ENCODE measurements around the gene TEDDM1. TPM values are rescaled to one million over a fixed set of nuclear protein-coding genes. Genes with fewer than 3 reads are reported as not detected.
"Not testable (repeated sequence)": the region's sequence is repeated elsewhere in the genome, so short reads cannot be mapped to it uniquely, and the experiment has no call there.

TEDDM1 gene
- total and polyA plus RNA-seq, 2 donors (not counting 3 experiments of a cell fraction or from before 2014, with no cell fraction given), result not detected

GRCh38 chr1:182450087-182450486 is 49.6 kb upstream of the TEDDM1 start, which contains the start of gene RGSL1:
Gene RGSL1 (plus strand): TSS chr1:182450146. CDS start chr1:182450166, 20 bp downstream.
- no peaks in the 10 kb centered on the region for H3K27me3 ChIP-seq (ENCODE audit: control insufficient read depth in 2 of 2, insufficient read depth in 2 of 2, low read length in 2 of 2)
- H3K4me3 ChIP-seq (replicated peaks in 1 of 3; ENCODE audit: insufficient read depth in 1 of 3, low read depth in 1 of 3, low read length in 3 of 3), result no peak within 1 kb of the TSS
- intact Hi-C loops (cut with micrococcal nuclease) (no loop called here), dilution Hi-C loops (cut with MboI; ENCODE audit: extremely low pct_ligation_motif_present, low sequenced_read_pairs) (no loop called here)
- no peaks in the 10 kb centered on the region for H4K20me1 ChIP-seq (replicated peaks; ENCODE audit: control insufficient read depth, extremely low read depth, insufficient read depth, low read length)
- ChIA-PET CTCF (no interaction called here), POLR2A (no interaction called here)
- BruUV-seq (replicated peaks), result no TSS peak
- H3K79me2 ChIP-seq (ENCODE audit: control insufficient read depth, insufficient read depth, low read length), result no peaks in the 10 kb centered on the region
- H2AFZ ChIP-seq (ENCODE audit: low read depth, low read length), result no peak within 1 kb of the TSS
- H3K36me3 ChIP-seq (ENCODE audit: control insufficient read depth in 2 of 2, extremely low read depth in 1 of 2, insufficient read depth in 2 of 2, low read length in 2 of 2), result no peaks in the 10 kb centered on the region
- H3K9ac ChIP-seq (replicated peaks; ENCODE audit: extremely low read depth, insufficient read depth, low read length), result no peak within 1 kb of the TSS
- H3K9me1 ChIP-seq (replicated peaks; ENCODE audit: control insufficient read depth, extremely low read depth, insufficient read depth, low read length), result no peaks in the 10 kb centered on the region
- no peaks in the 10 kb centered on the region for H3K4me1 ChIP-seq (ENCODE audit: control insufficient read depth, extremely low read depth, insufficient read depth, low read length)
- H3K27ac ChIP-seq (ENCODE audit: insufficient read depth, low read depth, low read length), result no peak within 1 kb of the TSS
- no peak for FAIRE-seq
- H3K4me2 ChIP-seq (ENCODE audit: insufficient read depth, low read length), result no peak within 1 kb of the TSS
- no peaks in the 10 kb centered on the region for H3K9me3 ChIP-seq (replicated peaks; ENCODE audit: control insufficient read depth, insufficient read depth, low read length)
- no peak for TF ChIP-seq FOS (IDR thresholded peaks at IDR 0.05; ENCODE audit: borderline replicate concordance, insufficient read depth, low read length)
- no peak for TF ChIP-seq JUN (IDR thresholded peaks at IDR 0.05; ENCODE audit: borderline replicate concordance, insufficient read depth, insufficient read length, low read depth)
- no peak for DNase-seq (ENCODE audit: low read depth, low spot score)

DNA sequence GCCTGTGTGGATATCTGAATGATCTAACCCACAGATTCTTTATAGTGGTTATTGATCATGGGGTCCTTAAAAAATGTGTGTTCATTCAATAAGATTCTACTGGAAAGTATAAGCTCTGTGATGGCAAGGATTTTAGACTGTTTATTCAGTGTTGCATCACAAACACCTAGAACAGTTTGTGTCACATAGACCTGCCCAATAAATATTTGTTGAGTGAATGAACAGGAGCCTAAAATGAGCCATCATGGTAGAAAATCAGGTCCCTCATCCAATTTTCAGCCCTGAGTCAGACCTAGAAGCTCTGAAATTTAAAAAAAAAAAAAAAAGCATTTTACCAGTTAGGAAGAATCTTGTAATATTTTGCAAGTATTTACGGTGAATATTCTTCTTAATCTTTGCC is 47.2 kb upstream of the TEDDM1 start:
- TF ChIP-seq POLR2A (IDR thresholded peaks at IDR 0.05; ENCODE audit: low read depth, low read length), result no peak
- no peak for TF ChIP-seq GATA2 (IDR thresholded peaks at IDR 0.05; ENCODE audit: insufficient read depth, insufficient read length, low read depth, low read length)
- TF ChIP-seq MAX (IDR thresholded peaks at IDR 0.05; ENCODE audit: insufficient read depth, insufficient read length), result no peak
- FAIRE-seq (no peak), DNase-seq (ENCODE audit: low read depth, low spot score) (no peak)
- Histone ChIP-seq H3K27me3 (ENCODE audit: control insufficient read depth in 2 of 2, insufficient read depth in 2 of 2, low read length in 2 of 2) (no peaks in the 10 kb centered on the region), H4K20me1 (replicated peaks; ENCODE audit: control insufficient read depth, extremely low read depth, insufficient read depth, low read length) (no peaks in the 10 kb centered on the region), H3K9me1 (replicated peaks; ENCODE audit: control insufficient read depth, extremely low read depth, insufficient read depth, low read length) (no peaks in the 10 kb centered on the region), H3K36me3 (ENCODE audit: control insufficient read depth in 2 of 2, extremely low read depth in 1 of 2, insufficient read depth in 2 of 2, low read length in 2 of 2) (no peaks in the 10 kb centered on the region), H3K79me2 (ENCODE audit: control insufficient read depth, insufficient read depth, low read length) (no peaks in the 10 kb centered on the region), H3K9me3 (replicated peaks; ENCODE audit: control insufficient read depth, insufficient read depth, low read length) (no peaks in the 10 kb centered on the region), H3K4me3 (replicated peaks in 1 of 3; ENCODE audit: insufficient read depth in 1 of 3, low read depth in 1 of 3, low read length in 3 of 3) (no peak overlapping the region), H3K9ac (replicated peaks; ENCODE audit: extremely low read depth, insufficient read depth, low read length) (no peak overlapping the region), H3K27ac (ENCODE audit: insufficient read depth, low read depth, low read length) (no peak overlapping the region), H3K4me1 (ENCODE audit: control insufficient read depth, extremely low read depth, insufficient read depth, low read length) (no peaks in the 10 kb centered on the region), H2AFZ (ENCODE audit: low read depth, low read length) (no peak overlapping the region), H3K4me2 (ENCODE audit: insufficient read depth, low read length) (no peak overlapping the region)
- BruUV-seq (replicated peaks), result no TSS peak
- CTCF ChIA-PET, result no interaction called here
- dilution Hi-C loops (cut with MboI; ENCODE audit: extremely low pct_ligation_motif_present, low sequenced_read_pairs) (no loop called here), intact Hi-C loops (cut with micrococcal nuclease) (loop anchor here (5.0 kb wide), 1 partner anchor 150 kb away; no protein-coding TSS in a partner anchor)
- POLR2A ChIA-PET, result no interaction called here

- H3K27me3 ChIP-seq (ENCODE audit: control insufficient read depth in 2 of 2, insufficient read depth in 2 of 2, low read length in 2 of 2); H4K20me1 ChIP-seq (replicated peaks; ENCODE audit: control insufficient read depth, extremely low read depth, insufficient read depth, low read length); BruUV-seq (replicated peaks); H3K4me2 ChIP-seq (ENCODE audit: insufficient read depth, low read length); H2AFZ ChIP-seq (ENCODE audit: low read depth, low read length); H3K9ac ChIP-seq (replicated peaks; ENCODE audit: extremely low read depth, insufficient read depth, low read length); dilution Hi-C loops (cut with MboI; ENCODE audit: extremely low pct_ligation_motif_present, low sequenced_read_pairs); H3K4me3 ChIP-seq (replicated peaks in 1 of 3; ENCODE audit: insufficient read depth in 1 of 3, low read depth in 1 of 3, low read length in 3 of 3); FAIRE-seq; CTCF ChIA-PET; H3K27ac ChIP-seq (ENCODE audit: insufficient read depth, low read depth, low read length); H3K4me1 ChIP-seq (ENCODE audit: control insufficient read depth, extremely low read depth, insufficient read depth, low read length); H3K9me1 ChIP-seq (replicated peaks; ENCODE audit: control insufficient read depth, extremely low read depth, insufficient read depth, low read length); H3K79me2 ChIP-seq (ENCODE audit: control insufficient read depth, insufficient read depth, low read length); DNase-seq (ENCODE audit: low read depth, low spot score); H3K36me3 ChIP-seq (ENCODE audit: control insufficient read depth in 2 of 2, extremely low read depth in 1 of 2, insufficient read depth in 2 of 2, low read length in 2 of 2); POLR2A ChIA-PET; H3K9me3 ChIP-seq (replicated peaks; ENCODE audit: control insufficient read depth, insufficient read depth, low read length): not testable (repeated sequence)
- intact Hi-C loops (cut with micrococcal nuclease), result loop anchor here (5.0 kb wide), 1 partner anchor 150 kb away; no protein-coding TSS in a partner anchor
Measured at GRCh38 chr1:182447124-182447523, 46.7 kb upstream of the TEDDM1 start.

All from endothelial cell of umbilical vein (primary cell).